Right lobe of liver (tissue), 6 donors: ENCODE measurements around the gene ANKH. TPM values are rescaled to one million over a fixed set of nuclear protein-coding genes. Genes with fewer than 3 reads are reported as not detected.

Experiments
- ATAC-seq, 4 donors: fragments of 200-7000 bp; cut with Tn5 transposase; one replicate each; pipeline ENCODE4 v1.9.1; 2020; ENCODE audit warnings: mild to moderate bottlenecking in 4 of 4, moderate library complexity in 4 of 4
- DNase-seq, 3 donors: peaks; one replicate each; pipeline ENCODE4 v3.0.0-alpha.2; 2020
- H3K27ac ChIP-seq, 3 donors: fragments of 200-600 bp; one replicate each; pipeline ENCODE4 v1.8.0; 2022
- H3K27me3 ChIP-seq, 2 donors: fragments of 200-600 bp; one replicate each; pipeline ENCODE4 v1.8.0; 2022
- H3K36me3 ChIP-seq, 4 donors: fragments of 200-600 bp; sonication (generic) in 1 of 4; one replicate each; pipeline versions ENCODE4 v1.5.1 to v1.8.0; 2017 to 2022; ENCODE audit warnings: control low read depth in 1 of 4
- H3K4me1 ChIP-seq, 4 donors: fragments of 200-600 bp; sonication (generic) in 1 of 4; one replicate each; pipeline versions ENCODE4 v1.5.1 to v1.8.0; 2017 to 2022; ENCODE audit warnings: control low read depth in 1 of 4
- H3K4me3 ChIP-seq, 3 donors: fragments of 200-600 bp; one replicate each; pipeline ENCODE4 v1.8.0; 2022
- H3K9me3 ChIP-seq, 4 donors: fragments of 200-600 bp; sonication (generic) in 1 of 4; one replicate each; pipeline versions ENCODE4 v1.5.1 to v1.8.0; 2017 to 2022; ENCODE audit warnings: control low read depth in 1 of 4
- CTCF ChIP-seq, 4 donors: fragments of 200-600 bp in 3 of 4; fragments of 450-650 bp in 1 of 4; IDR thresholded peaks; one replicate each; pipeline versions ENCODE4 v1.5.1 to v1.8.0; 2016 to 2022; ENCODE audit warnings: antibody characterized with exemption in 4 of 4, mild to moderate bottlenecking in 2 of 4
- POLR2A ChIP-seq: fragments of 450-650 bp; IDR thresholded peaks from one replicate; pipeline ENCODE4 v1.6.1; 2017; ENCODE audit warnings: antibody characterized with exemption, mild to moderate bottlenecking
- WGBS: methylation state at CpG from one replicate; pipeline ENCODE4 v1.1.6; 2018; ENCODE audit warnings: low coverage, low lambda C conversion rate; ENCODE audit not compliant: insufficient coverage; ENCODE audit errors: missing lambda C conversion rate; 5-methylcytosine and 5-hydroxymethylcytosine counted together
- intact Hi-C, 2 donors: fragments of 100-400 bp; cut with DNase I; formaldehyde crosslinking; loops; one replicate each; pipeline versions ENCODE4 v1.11.2 to v1.14.1; 2022
- total RNA-seq, 6 experiments: library from RNA; depleted of rRNA in 2 of 6; stranded (reverse); fragments of >200 nt in 2 of 6; fragmentation: NEBNext Ultra II Directional in 3 of 6; extraction: Animal tissue kit (Norgen Biotek cat#: 25700) in 3 of 6; gene quantifications; one replicate each; pipeline versions ENCODE4 v1.1.0 to v1.2.4, GENCODE V29; 2016 to 2023
- donor health status: DM: no; HTN: yes; CAD: no.
- donor health status: DM: no; HTN: no; CAD: no.
- donor health status: DM: no; HTN: no; CAD: no.
- donor health status: DM: no; HTN: yes; CAD: no.
- donor health status: DM: no; HTN: yes; CAD: no.

Gene ANKH
- total RNA-seq, 6 experiments from 2014 or later = 38.5 to 121 (median 61.9) TPM

DNA sequence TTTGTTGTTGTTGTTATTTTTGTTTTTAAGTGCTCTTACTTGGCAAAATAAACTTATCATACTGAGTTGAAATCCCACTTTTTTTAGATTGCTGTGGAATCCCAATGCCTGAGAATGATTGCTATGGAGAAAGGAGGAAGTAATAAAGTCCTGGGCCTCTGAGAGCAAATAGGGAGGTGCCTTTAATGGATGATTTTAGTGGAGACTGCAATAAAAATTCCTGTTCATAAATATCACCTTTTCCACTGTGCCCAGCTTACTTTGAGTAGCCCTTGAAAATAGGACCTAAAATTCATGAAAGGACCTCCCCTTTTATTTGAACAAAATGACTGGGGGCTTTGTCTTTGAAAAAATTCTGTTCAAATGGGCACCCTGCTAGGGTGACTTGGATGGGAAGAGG is 21.8 kb upstream of the ANKH start:
- ATAC-seq (no peak), DNase-seq (no peak)
- Histone ChIP-seq H3K27ac (no peak overlapping the region), H3K4me1 (no peaks in the 10 kb centered on the region), H3K9me3 (no peaks in the 10 kb centered on the region), H3K36me3 (no peaks in the 10 kb centered on the region), H3K4me3 (no peak overlapping the region), H3K27me3 (no peaks in the 10 kb centered on the region)
- intact Hi-C loops = no loop called here
- no peak for TF ChIP-seq CTCF (IDR thresholded peaks at IDR 0.05)
- no peak for TF ChIP-seq POLR2A

DNA sequence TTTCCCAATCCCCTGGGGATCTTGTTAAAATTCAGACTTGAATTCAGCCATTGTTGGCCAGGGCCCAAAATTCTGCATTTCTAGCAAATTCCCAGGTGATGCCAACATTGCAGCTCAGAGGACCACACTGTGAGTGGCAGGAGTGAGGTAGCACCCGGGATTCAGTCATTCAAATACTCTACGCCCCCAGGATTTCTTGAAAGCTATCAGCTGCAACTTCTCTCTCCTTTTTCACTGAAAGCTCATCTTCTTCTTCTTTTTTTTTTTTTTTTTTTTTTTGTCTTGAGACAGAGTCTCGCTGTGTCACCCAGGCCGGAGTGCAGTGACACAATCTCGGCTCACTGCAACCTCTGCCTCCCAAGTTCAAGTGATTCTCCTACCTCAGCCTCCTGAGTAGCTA is 19.3 kb upstream of the ANKH start:
- no peaks in the 10 kb centered on the region for H3K27me3 ChIP-seq
- H3K4me3 ChIP-seq = no peak overlapping the region
- intact Hi-C loops = no loop called here
- H3K27ac ChIP-seq = no peak overlapping the region
- H3K4me1 ChIP-seq = no peaks in the 10 kb centered on the region
- no peak for DNase-seq
- ATAC-seq = no peak
- no peak for TF ChIP-seq POLR2A
- TF ChIP-seq CTCF (IDR thresholded peaks at IDR 0.05) = no peak
- no peaks in the 10 kb centered on the region for H3K36me3 ChIP-seq
- WGBS = 84% methylated on average over 5 of the region's 5 CpGs
- H3K9me3 ChIP-seq = no peaks in the 10 kb centered on the region

DNA sequence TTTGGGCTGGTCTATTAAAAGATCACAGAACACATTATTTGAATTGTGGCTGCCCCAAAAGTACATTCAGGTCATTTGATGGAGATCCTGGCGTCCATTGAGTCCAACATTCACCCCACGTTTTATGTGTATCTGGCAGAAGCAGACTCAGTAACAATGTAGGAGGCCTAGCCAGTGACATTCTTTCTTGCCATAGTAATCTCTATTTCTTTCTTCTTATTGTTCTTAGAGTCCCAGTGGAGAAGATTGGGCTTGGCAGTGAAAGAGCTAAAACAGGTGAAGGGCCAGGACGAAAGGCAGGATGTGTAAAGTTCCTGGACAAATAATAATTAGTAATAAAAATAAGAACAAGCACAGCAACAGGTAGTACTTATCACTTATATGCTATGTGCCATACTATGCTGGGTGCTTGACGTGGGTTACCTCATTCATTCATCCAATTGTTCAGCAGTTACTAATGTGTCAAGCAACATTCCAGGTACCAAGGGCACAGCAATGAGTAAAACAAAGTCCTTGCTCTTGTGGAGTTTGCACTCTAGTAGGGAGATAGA is 12.6 kb upstream of the ANKH start:
- no peak overlapping the region for H3K4me3 ChIP-seq
- no peaks in the 10 kb centered on the region for H3K9me3 ChIP-seq
- no peaks in the 10 kb centered on the region for H3K27me3 ChIP-seq
- TF ChIP-seq POLR2A (no peak), CTCF (IDR thresholded peaks at IDR 0.05) (no peak)
- no peaks in the 10 kb centered on the region for H3K4me1 ChIP-seq
- H3K36me3 ChIP-seq = no peaks in the 10 kb centered on the region
- no peak for ATAC-seq
- WGBS = 87% methylated on average over 4 of the region's 4 CpGs
- intact Hi-C loops = no loop called here
- no peak overlapping the region for H3K27ac ChIP-seq
- no peak for DNase-seq

DNA sequence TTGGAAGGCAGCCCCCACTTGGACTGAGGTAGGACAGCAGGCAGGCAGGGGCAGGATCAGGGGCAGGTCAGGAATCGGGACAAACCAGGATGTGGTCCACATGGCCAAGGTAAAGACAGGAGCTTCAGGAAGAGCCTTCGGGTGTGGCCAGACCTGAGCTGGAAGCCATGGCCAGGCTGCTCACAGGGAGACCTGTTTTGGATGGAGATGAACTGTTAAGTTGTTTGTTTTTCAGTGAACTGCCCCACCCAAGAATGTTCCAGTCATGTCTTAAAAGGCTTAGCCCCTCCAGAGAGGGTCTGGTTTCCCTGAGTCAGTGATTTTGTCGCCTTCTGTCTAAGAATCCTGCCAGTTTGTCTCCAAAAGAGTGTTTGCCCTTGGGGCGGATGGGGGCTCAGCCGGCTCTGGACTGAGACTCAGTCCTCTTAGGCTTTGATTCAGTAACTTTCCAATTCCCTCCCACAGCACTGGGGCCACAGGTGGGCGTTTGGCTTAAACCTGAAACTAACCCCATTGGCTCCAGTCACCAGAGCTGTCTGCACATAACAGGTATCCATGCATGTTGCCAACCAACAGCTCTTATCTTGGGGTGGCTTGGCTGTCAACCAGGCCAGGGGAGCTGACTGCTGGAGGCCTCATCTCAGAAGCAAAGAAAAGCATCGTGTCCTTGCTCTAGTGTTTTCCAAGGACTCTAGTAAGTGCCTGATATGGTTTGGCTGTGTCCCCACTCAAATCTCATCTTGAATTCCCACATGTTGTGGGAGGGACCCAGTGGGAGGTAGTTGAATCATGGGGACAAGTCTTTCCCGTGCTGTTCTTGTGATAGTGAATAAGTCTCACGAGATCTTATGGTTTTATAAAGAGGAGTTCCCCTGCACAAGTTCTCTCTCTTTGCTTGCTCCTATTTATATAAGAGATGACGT is 11.3 kb upstream of the ANKH start:
- Histone ChIP-seq H3K9me3 (no peaks in the 10 kb centered on the region), H3K27ac (no peak overlapping the region), H3K4me1 (no peaks in the 10 kb centered on the region), H3K27me3 (no peaks in the 10 kb centered on the region), H3K36me3 (no peaks in the 10 kb centered on the region), H3K4me3 (no peak overlapping the region)
- intact Hi-C loops = no loop called here
- no peak for DNase-seq
- 78% methylated on average over 5 of the region's 10 CpGs for WGBS
- no peak for ATAC-seq
- TF ChIP-seq CTCF (IDR thresholded peaks at IDR 0.05) = no peak
